Measurements from ENCODE around the gene GET4.

Gene GET4

GRCh38 chr7:879093-879492 lies 2.7 kb downstream of the GET4 start:
- peaks cover 21% of the 10 kb centered on the region for H3K36me3 Mint-ChIP-seq (ENCODE audit: insufficient read depth)
- no peak overlapping the region for H3K27ac Mint-ChIP-seq (ENCODE audit: low read depth)
- no peaks in the 10 kb centered on the region for H3K9me3 Mint-ChIP-seq
- DNase-seq (ENCODE audit: low spot score in 2 of 2), result no peak
- peak overlapping the region; percentile 31 for H3K4me3 Mint-ChIP-seq
- ATAC-seq (replicated peaks; ENCODE audit: extremely low read depth, poor library complexity, severe bottlenecking), result no peak
- no peaks in the 10 kb centered on the region for H3K27me3 Mint-ChIP-seq
- peaks cover 25% of the 10 kb centered on the region for H3K4me1 Mint-ChIP-seq

- no peaks in the 10 kb centered on the region for H3K9me3 Mint-ChIP-seq
- no peak overlapping the region for H3K4me3 Mint-ChIP-seq
- DNase-seq (ENCODE audit: low spot score in 2 of 2) (no peak), ATAC-seq (replicated peaks; ENCODE audit: extremely low read depth, poor library complexity, severe bottlenecking) (no peak)
- peaks cover 21% of the 10 kb centered on the region for H3K36me3 Mint-ChIP-seq (ENCODE audit: insufficient read depth)
- H3K27me3 Mint-ChIP-seq, result no peaks in the 10 kb centered on the region
- peaks cover 25% of the 10 kb centered on the region for H3K4me1 Mint-ChIP-seq
- H3K27ac Mint-ChIP-seq (ENCODE audit: low read depth), result no peak overlapping the region
Observed at GRCh38 chr7:879706-880105, 3.4 kb downstream of the GET4 start.

- H3K36me3 Mint-ChIP-seq (ENCODE audit: insufficient read depth), result peaks cover 26% of the 10 kb centered on the region
- DNase-seq (ENCODE audit: low spot score in 2 of 2) (no peak), ATAC-seq (replicated peaks; ENCODE audit: extremely low read depth, poor library complexity, severe bottlenecking) (no peak)
- H3K9me3 Mint-ChIP-seq, result no peaks in the 10 kb centered on the region
- no peak overlapping the region for H3K4me3 Mint-ChIP-seq
- H3K4me1 Mint-ChIP-seq, result peaks cover 25% of the 10 kb centered on the region
- no peak overlapping the region for H3K27ac Mint-ChIP-seq (ENCODE audit: low read depth)
- no peaks in the 10 kb centered on the region for H3K27me3 Mint-ChIP-seq
Observed at GRCh38 chr7:880450-880849, 4.1 kb downstream of the GET4 start.

GRCh38 chr7:881441-882234 lies 5.3 kb downstream of the GET4 start:
- Mint-ChIP-seq H3K27me3 (no peaks in the 10 kb centered on the region), H3K27ac (ENCODE audit: low read depth) (no peak overlapping the region), H3K36me3 (ENCODE audit: insufficient read depth) (peaks cover 32% of the 10 kb centered on the region), H3K4me1 (peaks cover 25% of the 10 kb centered on the region), H3K4me3 (no peak overlapping the region), H3K9me3 (no peaks in the 10 kb centered on the region)
- DNase-seq (ENCODE audit: low spot score in 2 of 2) (no peak), ATAC-seq (replicated peaks; ENCODE audit: extremely low read depth, poor library complexity, severe bottlenecking) (no peak)

- no peaks in the 10 kb centered on the region for H3K27me3 Mint-ChIP-seq
Observed at GRCh38 chr7:882336-883035, 6.1 kb downstream of the GET4 start.

GRCh38 chr7:883055-884021 lies 7.0 kb downstream of the GET4 start:
- Mint-ChIP-seq H3K27ac (ENCODE audit: low read depth) (no peak overlapping the region), H3K36me3 (ENCODE audit: insufficient read depth) (peaks cover 25% of the 10 kb centered on the region), H3K9me3 (no peaks in the 10 kb centered on the region), H3K4me1 (peaks cover 25% of the 10 kb centered on the region), H3K4me3 (no peak overlapping the region), H3K27me3 (no peaks in the 10 kb centered on the region)
- ATAC-seq (replicated peaks; ENCODE audit: extremely low read depth, poor library complexity, severe bottlenecking), result no peak
- DNase-seq (ENCODE audit: low spot score in 2 of 2), result no peak

More at GRCh38 chr7:882336-883035, 6.1 kb downstream of the GET4 start:
- Mint-ChIP-seq H3K4me3 (no peak overlapping the region), H3K36me3 (ENCODE audit: insufficient read depth) (peaks cover 27% of the 10 kb centered on the region), H3K27ac (ENCODE audit: low read depth) (no peak overlapping the region), H3K9me3 (no peaks in the 10 kb centered on the region), H3K4me1 (peaks cover 25% of the 10 kb centered on the region)
- ATAC-seq (replicated peaks; ENCODE audit: extremely low read depth, poor library complexity, severe bottlenecking) (no peak), DNase-seq (ENCODE audit: low spot score in 2 of 2) (no peak)

- Mint-ChIP-seq H3K27me3 (no peaks in the 10 kb centered on the region), H3K4me1 (peaks cover 25% of the 10 kb centered on the region), H3K27ac (ENCODE audit: low read depth) (no peak overlapping the region), H3K4me3 (no peak overlapping the region), H3K9me3 (no peaks in the 10 kb centered on the region), H3K36me3 (ENCODE audit: insufficient read depth) (peaks cover 33% of the 10 kb centered on the region)
- ATAC-seq (replicated peaks; ENCODE audit: extremely low read depth, poor library complexity, severe bottlenecking) (no peak), DNase-seq (ENCODE audit: low spot score in 2 of 2) (no peak)
Observed at GRCh38 chr7:884191-885003, 8.0 kb downstream of the GET4 start.

GRCh38 chr7:885261-885892 lies 9.0 kb downstream of the GET4 start:
- Mint-ChIP-seq H3K36me3 (ENCODE audit: insufficient read depth) (peaks cover 36% of the 10 kb centered on the region), H3K27me3 (no peaks in the 10 kb centered on the region), H3K9me3 (no peaks in the 10 kb centered on the region), H3K27ac (ENCODE audit: low read depth) (no peak overlapping the region), H3K4me3 (no peak overlapping the region), H3K4me1 (peaks cover 21% of the 10 kb centered on the region)
- DNase-seq (ENCODE audit: low spot score in 2 of 2), result no peak
- ATAC-seq (replicated peaks; ENCODE audit: extremely low read depth, poor library complexity, severe bottlenecking), result no peak

GRCh38 chr7:885893-886625 lies 9.7 kb downstream of the GET4 start:
- no peak for DNase-seq (ENCODE audit: low spot score in 2 of 2)
- no peaks in the 10 kb centered on the region for H3K27me3 Mint-ChIP-seq
- H3K9me3 Mint-ChIP-seq, result no peaks in the 10 kb centered on the region
- peaks cover 21% of the 10 kb centered on the region for H3K4me1 Mint-ChIP-seq
- ATAC-seq (replicated peaks; ENCODE audit: extremely low read depth, poor library complexity, severe bottlenecking), result no peak
- H3K36me3 Mint-ChIP-seq (ENCODE audit: insufficient read depth), result peaks cover 41% of the 10 kb centered on the region
- no peak overlapping the region for H3K4me3 Mint-ChIP-seq
- peak overlapping the region; percentile 3 for H3K27ac Mint-ChIP-seq (ENCODE audit: low read depth)

- H3K9me3 Mint-ChIP-seq, result no peaks in the 10 kb centered on the region
- H3K27me3 Mint-ChIP-seq, result no peaks in the 10 kb centered on the region
- H3K27ac Mint-ChIP-seq (ENCODE audit: low read depth), result peak overlapping the region; percentile 3
- H3K4me1 Mint-ChIP-seq, result peaks cover 18% of the 10 kb centered on the region
- ATAC-seq (replicated peaks; ENCODE audit: extremely low read depth, poor library complexity, severe bottlenecking) (no peak), DNase-seq (ENCODE audit: low spot score in 2 of 2) (no peak)
- H3K36me3 Mint-ChIP-seq (ENCODE audit: insufficient read depth), result peaks cover 43% of the 10 kb centered on the region
- H3K4me3 Mint-ChIP-seq, result no peak overlapping the region
Observed at GRCh38 chr7:886626-887487, 10.5 kb downstream of the GET4 start.

Data from central memory CD8-positive, alpha-beta T cell (primary cell).